Astrocyte (in vitro differentiated cells and primary cell): ENCODE results near the gene FARS2.

Source experiments
- CTCF ChIP-seq: IDR thresholded peaks from 2 replicates; pipeline ENCODE4 v1.5.1; 2011; ENCODE audit warnings: low read depth, mild to moderate bottlenecking, inconsistent platforms, low read length, moderate library complexity; ENCODE audit not compliant: insufficient read depth
- EZH2 ChIP-seq: IDR thresholded peaks from 2 replicates; pipeline ENCODE4 v1.6.1; 2012; ENCODE audit warnings: mild to moderate bottlenecking, low read length, inconsistent platforms; ENCODE audit not compliant: insufficient read depth

- TF ChIP-seq CTCF (peak; percentile 93), EZH2 (no peak)
These were observed 209.7 kb downstream of the FARS2 start for GRCh38 chr6:5471044-5471443.
